Right cardiac atrium (tissue), 5 donors: Measurements from ENCODE around the gene INO80. TPM values are rescaled to one million over a fixed set of nuclear protein-coding genes. Genes with fewer than 3 reads are reported as not detected.
A peak's percentile ranks its signal among the peaks of the same experiment; 100 is the strongest.
"Not testable (repeated sequence)": the region's sequence is repeated elsewhere in the genome, so short reads cannot be mapped to it uniquely, and the experiment has no call there.

Source experiments
- ATAC-seq, 2 donors: fragments of 200-7000 bp; cut with Tn5 transposase; one replicate each; pipeline versions ENCODE4 v1.8.0 to v1.9.1; 2020; ENCODE audit warnings: moderate library complexity in 2 of 2, mild to moderate bottlenecking in 1 of 2
- DNase-seq, 3 donors: peaks; one replicate each; pipeline ENCODE4 v3.0.0-alpha.2; 2020
- H3K27ac ChIP-seq: one replicate; pipeline ENCODE4 v1.5.1; 2013; ENCODE audit warnings: mild to moderate bottlenecking, low read length, control low read depth, moderate library complexity
- H3K27me3 ChIP-seq: one replicate; pipeline ENCODE4 v1.6.1; 2013; ENCODE audit not compliant: control insufficient read depth, insufficient read depth
- H3K4me1 ChIP-seq: one replicate; pipeline ENCODE4 v1.6.1; 2013; ENCODE audit warnings: low read length; ENCODE audit not compliant: control insufficient read depth, insufficient read depth
- H3K4me3 ChIP-seq: one replicate; pipeline ENCODE4 v1.5.1; 2013; ENCODE audit warnings: low read length, control low read depth
- H3K9me3 ChIP-seq: one replicate; pipeline ENCODE4 v1.6.1; 2013; ENCODE audit warnings: low read length; ENCODE audit not compliant: control insufficient read depth
- WGBS: extraction: QIAGEN DNeasy Blood & Tissue Kit; methylation state at CpG from one replicate; pipeline ENCODE4 v1.1.7; 2013; 5-methylcytosine and 5-hydroxymethylcytosine counted together
- intact Hi-C, 4 donors: fragments of 100-400 bp; cut with DNase I; formaldehyde crosslinking; loops; one replicate each; pipeline versions ENCODE4 v1.11.0 to v1.14.0; 2022 to 2023
- polyA plus RNA-seq: library from polyadenylated mRNA; stranded (reverse); fragments of 200-250 nt; gene quantifications from one replicate; pipeline ENCODE4 v1.2.3, GENCODE V29; 2013
- total RNA-seq, 4 donors: library from RNA; stranded (reverse); fragmentation: NEBNext Ultra II Directional; extraction: Animal tissue kit (Norgen Biotek cat#: 25700); gene quantifications; one replicate each; pipeline ENCODE4 v1.2.1, GENCODE V29; 2021
- donor health status: healthy with polysubstance abuse.
- donor health status: DM: no; HTN: yes; CAD: no.
- donor health status: DM: no; HTN: no; CAD: no.
- donor health status: DM: no; HTN: yes; CAD: no; lungs with severe emphysema.
- donor health status: DM: yes; HTN: yes; CAD: no.

Gene INO80
- total and polyA plus RNA-seq, 5 donors = 5.8 to 14.9 (median 12.1) TPM

- intact Hi-C loops = loop anchor here in 1 of 4 donors (10.0 kb wide), 1 partner anchor 48 kb away; no protein-coding TSS in a partner anchor
- 88% methylated on average over 3 of the region's 3 CpGs for WGBS
- no peaks in the 10 kb centered on the region for H3K27me3 ChIP-seq
- H3K4me3 ChIP-seq = no peak overlapping the region
- no peaks in the 10 kb centered on the region for H3K9me3 ChIP-seq
- peak overlapping the region; percentile 81 for H3K27ac ChIP-seq
- ATAC-seq = peak in 1 of 2 donors; percentile 6
- DNase-seq = no peak
- peaks cover 2% of the 10 kb centered on the region for H3K4me1 ChIP-seq
These were observed 159.5 kb downstream of the INO80 start for GRCh38 chr15:40956541-40956982.

GRCh38 chr15:40955930-40956540 is 160.0 kb downstream of the INO80 start:
- Histone ChIP-seq H3K4me1 (peaks cover 2% of the 10 kb centered on the region), H3K9me3 (no peaks in the 10 kb centered on the region), H3K27me3 (no peaks in the 10 kb centered on the region), H3K27ac (peak overlapping the region; percentile 76), H3K4me3 (no peak overlapping the region)
- ATAC-seq (no peak), DNase-seq (no peak)
- intact Hi-C loops = loop anchor here in 1 of 4 donors (10.0 kb wide), 1 partner anchor 49 kb away; no protein-coding TSS in a partner anchor
- WGBS = 72% methylated on average over 3 of the region's 3 CpGs

- WGBS = 90% methylated on average over 20 of the region's 20 CpGs
- ATAC-seq = no peak
- Histone ChIP-seq H3K9me3 (no peaks in the 10 kb centered on the region), H3K4me1 (peaks cover 2% of the 10 kb centered on the region), H3K4me3 (no peak overlapping the region), H3K27me3 (no peaks in the 10 kb centered on the region), H3K27ac (peak overlapping the region; percentile 3)
- no peak for DNase-seq
- intact Hi-C loops = loop anchor here in 1 of 4 donors (10.0 kb wide), 1 partner anchor 49 kb away; no protein-coding TSS in a partner anchor
These were observed 160.8 kb downstream of the INO80 start for GRCh38 chr15:40955141-40955903.

- H3K9me3 ChIP-seq, ATAC-seq, H3K4me3 ChIP-seq, H3K27me3 ChIP-seq, DNase-seq, H3K27ac ChIP-seq, H3K4me1 ChIP-seq: not testable (repeated sequence)
- 72% methylated on average over 8 of the region's 8 CpGs for WGBS
- intact Hi-C loops = loop anchor here in 1 of 4 donors (10.0 kb wide), 1 partner anchor 50 kb away; no protein-coding TSS in a partner anchor
These were observed 161.8 kb downstream of the INO80 start for GRCh38 chr15:40954158-40954848.

- 5% methylated on average over 17 of the region's 17 CpGs for WGBS
- Histone ChIP-seq H3K27me3 (no peaks in the 10 kb centered on the region), H3K27ac (no peak overlapping the region), H3K4me3 (peak overlapping the region; percentile 67), H3K9me3 (no peaks in the 10 kb centered on the region), H3K4me1 (peaks cover 2% of the 10 kb centered on the region)
- ATAC-seq (peak; percentile 1 to 5), DNase-seq (no peak)
- intact Hi-C loops = loop anchor here in 1 of 4 donors (10.0 kb wide), 1 partner anchor 51 kb away; no protein-coding TSS in a partner anchor
These were observed 162.4 kb downstream of the INO80 start for GRCh38 chr15:40953713-40954074.

GRCh38 chr15:40952901-40953712 is 163.0 kb downstream of the INO80 start, which contains the start of gene CHAC1:
Gene CHAC1, plus strand, starts transcription at chr15:40953471. Its CDS starts 113 bp downstream, at chr15:40953584.
- Histone ChIP-seq H3K9me3 (no peaks in the 10 kb centered on the region), H3K27ac (peak within 1 kb of the TSS; percentile 36), H3K27me3 (no peaks in the 10 kb centered on the region), H3K4me3 (peak within 1 kb of the TSS; percentile 67), H3K4me1 (peaks cover 2% of the 10 kb centered on the region)
- DNase-seq (peak; percentile 95 to 98 (median 97)), ATAC-seq (peak; percentile 95 to 96)
- WGBS = under 1% methylated on average over 72 of the region's 72 CpGs
- intact Hi-C loops = loop anchor here in 1 of 4 donors (10.0 kb wide), 1 partner anchor 52 kb away; no protein-coding TSS in a partner anchor

- no peak for ATAC-seq
- H3K27ac ChIP-seq = peak overlapping the region; percentile 36
- intact Hi-C loops = loop anchor here in 1 of 4 donors (10.0 kb wide), 1 partner anchor 52 kb away; no protein-coding TSS in a partner anchor
- no peaks in the 10 kb centered on the region for H3K9me3 ChIP-seq
- H3K27me3 ChIP-seq = no peaks in the 10 kb centered on the region
- WGBS = 48% methylated on average over 23 of the region's 23 CpGs
- H3K4me1 ChIP-seq = peaks cover 2% of the 10 kb centered on the region
- DNase-seq = no peak
- H3K4me3 ChIP-seq = peak overlapping the region; percentile 67
These were observed 163.7 kb downstream of the INO80 start for GRCh38 chr15:40952301-40952900.

GRCh38 chr15:40951764-40952163 is 164.3 kb downstream of the INO80 start:
- ATAC-seq (no peak), DNase-seq (no peak)
- Histone ChIP-seq H3K27me3 (no peaks in the 10 kb centered on the region), H3K4me1 (peaks cover 1% of the 10 kb centered on the region), H3K4me3 (no peak overlapping the region), H3K27ac (no peak overlapping the region), H3K9me3 (no peaks in the 10 kb centered on the region)
- intact Hi-C loops = loop anchor here in 1 of 4 donors (10.0 kb wide), 1 partner anchor 53 kb away; no protein-coding TSS in a partner anchor
- WGBS = 90% methylated on average over 4 of the region's 4 CpGs

GRCh38 chr15:40949756-40950207 is 166.3 kb downstream of the INO80 start:
- Histone ChIP-seq H3K4me3 (no peak overlapping the region), H3K4me1 (no peaks in the 10 kb centered on the region), H3K27me3 (no peaks in the 10 kb centered on the region), H3K27ac (no peak overlapping the region), H3K9me3 (no peaks in the 10 kb centered on the region)
- no peak for ATAC-seq
- 64% methylated on average over 7 of the region's 7 CpGs for WGBS
- intact Hi-C loops = loop anchor here in 2 of 4 donors (10.0 kb wide), 2 partner anchors 55 to 65 kb away; no protein-coding TSS in a partner anchor
- DNase-seq = no peak
